ENCODE data around the gene TDRD15.
"Not testable (repeated sequence)": the region's sequence is repeated elsewhere in the genome, so short reads cannot be mapped to it uniquely, and the experiment has no call there.

TDRD15 gene

DNA sequence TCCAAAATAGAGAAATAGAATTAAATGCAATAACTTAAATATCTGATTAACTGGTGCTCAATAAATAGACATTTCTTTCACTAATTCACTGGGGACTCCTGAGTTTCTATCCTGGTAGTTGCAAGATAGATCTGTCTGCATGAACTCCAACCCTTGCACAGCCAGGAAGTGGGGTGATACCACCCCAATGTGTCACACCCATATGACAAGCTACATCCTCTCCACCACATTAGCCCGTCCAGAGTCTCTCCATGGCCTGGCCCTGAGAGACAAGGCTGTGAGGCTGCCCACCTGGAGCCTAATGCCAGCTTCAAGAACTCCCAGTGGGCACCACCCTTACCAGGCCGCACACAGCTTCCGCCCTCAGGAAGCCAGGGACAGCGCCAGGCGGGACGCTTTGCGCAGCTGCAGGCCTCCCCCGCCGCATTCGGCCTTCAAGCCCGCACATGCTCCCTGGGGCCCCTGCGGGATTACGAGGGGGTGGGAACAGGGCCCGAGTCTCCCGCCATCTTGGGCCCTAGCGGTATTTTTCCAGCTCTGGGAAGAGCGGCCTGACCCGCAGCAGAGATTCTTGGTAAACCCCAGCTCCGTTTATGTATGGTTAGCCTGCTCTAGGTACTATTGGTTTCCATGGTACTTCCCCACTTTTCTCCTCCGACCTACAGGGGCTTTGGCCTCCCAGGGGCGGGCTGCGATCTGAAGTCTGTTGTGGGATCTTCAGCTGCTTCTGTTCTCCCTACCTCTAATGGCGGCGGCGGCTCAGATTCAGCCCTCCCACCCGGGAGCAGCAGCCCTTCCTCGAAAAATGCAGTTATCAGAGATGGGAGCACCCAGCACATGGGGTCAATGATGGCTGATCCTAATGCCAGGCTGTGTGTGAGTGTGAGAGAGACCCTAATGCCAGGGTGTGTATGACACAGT lies at the start of gene TDRD15:
TSS of gene TDRD15 (plus strand) at position 496 of the 921 bp plus-strand sequence. CDS start 13,500 bp downstream, outside the sequence.
- DNase-seq (ENCODE audit: low spot score): no peak

DNA sequence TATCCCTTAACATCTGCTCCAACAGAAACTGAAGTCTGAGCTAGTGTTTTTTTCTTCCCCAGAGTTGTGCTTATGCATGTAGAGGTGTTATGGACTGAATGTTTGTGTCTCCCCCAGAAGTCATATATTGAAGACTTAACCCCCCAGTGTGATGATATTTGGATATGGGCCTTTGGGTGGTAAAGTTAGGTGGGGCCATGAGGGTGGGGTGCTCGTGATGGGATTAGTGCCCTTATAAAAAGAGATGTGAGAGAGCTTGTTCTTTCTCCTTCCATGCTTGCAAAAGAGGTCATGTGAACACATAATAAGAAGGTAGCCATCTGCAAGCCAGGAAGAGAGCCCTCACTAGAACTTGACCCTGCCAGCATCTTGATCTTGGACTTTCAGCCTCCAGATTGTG lies 45.5 kb upstream of the TDRD15 start:
- no peak for DNase-seq (ENCODE audit: low spot score)

DNA sequence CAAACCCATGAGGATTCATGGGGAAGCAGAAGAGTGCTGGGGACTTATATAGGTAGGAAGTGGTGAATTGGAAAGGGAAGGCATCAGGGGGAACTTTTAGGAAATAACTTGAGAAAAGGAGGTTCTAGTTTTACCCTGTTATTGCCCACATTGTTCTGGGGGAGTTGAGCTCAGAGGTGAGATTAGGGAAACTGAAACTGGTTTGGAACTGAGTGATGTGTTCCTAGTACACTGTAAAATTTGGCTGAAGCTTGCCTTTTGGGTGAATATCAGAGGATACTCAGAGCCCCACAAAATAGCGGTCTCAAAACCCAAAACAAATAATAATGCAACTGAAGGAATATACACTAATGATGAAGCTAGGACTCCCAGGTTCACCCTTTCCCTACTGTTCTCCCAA lies 40.3 kb upstream of the TDRD15 start:
- no peak for DNase-seq (ENCODE audit: low spot score)

DNA sequence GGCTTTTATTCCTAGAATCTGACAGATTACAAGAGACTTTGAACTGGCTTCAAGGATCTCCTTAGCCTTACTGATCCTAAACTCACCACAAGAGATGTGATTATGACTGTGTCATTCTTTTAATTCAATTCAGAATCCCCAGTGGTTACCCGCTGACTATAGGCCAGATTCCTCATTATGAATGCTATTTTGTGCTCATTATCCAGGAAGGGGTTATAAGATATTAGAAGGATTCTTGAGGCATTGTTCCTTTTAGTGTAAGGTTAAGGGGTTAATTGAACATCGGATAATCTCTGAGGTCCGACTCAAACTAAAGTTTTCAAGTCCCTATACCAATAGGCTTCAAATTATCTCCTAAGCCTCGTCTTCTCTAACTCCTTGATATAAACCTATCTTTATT lies 39.4 kb upstream of the TDRD15 start:
- DNase-seq (ENCODE audit: low spot score): no peak

DNA sequence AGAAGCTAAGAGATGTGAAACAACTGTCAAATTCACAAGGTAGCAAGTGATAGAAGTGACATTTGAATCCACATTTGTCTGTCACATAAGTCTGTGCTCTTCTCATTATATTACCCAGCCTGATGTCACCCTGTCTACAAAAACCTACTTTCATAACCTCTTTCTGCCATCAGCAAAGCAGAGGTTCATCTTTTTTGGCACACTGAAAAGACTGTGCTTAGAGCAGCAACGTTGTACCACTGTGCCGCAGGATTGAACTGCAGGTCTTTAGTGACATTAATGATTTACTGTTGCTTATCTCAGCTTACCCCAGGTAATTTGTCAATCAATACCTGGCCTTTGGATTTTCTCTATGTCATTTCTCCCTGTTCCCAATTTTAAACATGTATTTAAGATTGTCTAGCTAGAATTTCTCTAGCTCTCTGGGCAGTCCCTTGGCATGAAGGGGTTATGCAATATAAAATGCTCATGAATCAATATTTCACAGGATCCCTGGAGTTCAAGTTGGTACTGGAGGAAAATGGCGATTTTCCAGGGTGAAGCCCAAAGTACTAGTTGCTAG lies 31.4 kb upstream of the TDRD15 start:
- no peak for DNase-seq (ENCODE audit: low spot score)

DNA sequence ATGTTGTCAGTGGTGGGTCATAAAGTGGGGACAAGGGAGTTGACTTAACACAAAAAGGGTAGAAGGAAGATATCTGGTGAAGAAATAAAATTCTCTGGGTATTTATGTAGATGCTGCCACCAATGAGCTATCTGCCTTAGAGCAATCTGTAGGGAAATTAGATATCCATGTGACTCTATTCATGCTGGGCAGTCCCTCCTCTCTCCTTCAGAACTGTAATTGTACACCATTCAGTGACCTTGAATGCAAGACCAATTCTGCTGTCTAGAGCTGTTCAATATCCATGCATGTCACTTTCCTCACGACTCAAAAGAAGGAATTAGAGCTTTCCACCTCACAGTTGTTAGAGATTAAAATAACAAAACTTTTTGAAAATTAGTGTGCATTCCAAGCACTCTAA lies 28.6 kb upstream of the TDRD15 start:
- no peak for DNase-seq (ENCODE audit: low spot score)

DNA sequence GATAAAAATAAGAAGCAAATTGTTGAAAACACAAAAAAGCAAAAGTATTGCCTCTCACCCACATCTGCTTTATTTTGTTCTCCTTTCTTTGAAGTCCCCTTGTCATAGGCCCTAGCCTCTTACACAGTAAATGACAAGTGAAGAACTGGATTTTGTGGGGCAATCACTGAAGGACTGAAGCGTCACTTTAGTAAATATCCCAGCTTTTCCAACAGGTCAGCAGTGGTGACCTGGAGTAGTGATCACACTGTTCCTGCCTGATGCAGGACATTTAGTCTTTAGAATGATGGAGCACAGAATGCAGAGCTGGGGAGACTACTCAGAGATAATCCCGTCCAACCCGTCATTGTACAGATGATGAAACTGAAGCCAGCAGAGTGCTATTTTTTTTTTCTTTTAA lies 28.1 kb upstream of the TDRD15 start:
- DNase-seq (ENCODE audit: low spot score): no peak

DNA sequence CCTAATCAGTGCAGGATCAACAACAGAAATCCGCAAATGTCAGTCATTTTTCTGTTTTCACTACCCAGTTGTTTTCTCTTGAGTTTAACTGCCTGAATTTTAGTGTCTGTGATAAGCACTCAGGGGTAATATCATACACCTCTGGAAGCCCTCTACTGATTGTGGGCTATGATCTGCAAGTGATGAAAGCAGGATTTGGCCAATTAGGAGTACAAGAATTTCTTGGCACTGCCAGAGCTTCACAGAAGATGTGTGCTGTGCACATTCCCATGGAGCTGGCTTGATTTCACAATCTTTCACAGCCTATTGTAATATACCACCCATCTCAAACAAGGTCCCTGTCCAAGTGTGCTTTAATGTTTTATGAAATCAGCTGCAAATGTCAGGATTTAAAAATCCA lies 27.3 kb upstream of the TDRD15 start:
- no peak for DNase-seq (ENCODE audit: low spot score)

DNA sequence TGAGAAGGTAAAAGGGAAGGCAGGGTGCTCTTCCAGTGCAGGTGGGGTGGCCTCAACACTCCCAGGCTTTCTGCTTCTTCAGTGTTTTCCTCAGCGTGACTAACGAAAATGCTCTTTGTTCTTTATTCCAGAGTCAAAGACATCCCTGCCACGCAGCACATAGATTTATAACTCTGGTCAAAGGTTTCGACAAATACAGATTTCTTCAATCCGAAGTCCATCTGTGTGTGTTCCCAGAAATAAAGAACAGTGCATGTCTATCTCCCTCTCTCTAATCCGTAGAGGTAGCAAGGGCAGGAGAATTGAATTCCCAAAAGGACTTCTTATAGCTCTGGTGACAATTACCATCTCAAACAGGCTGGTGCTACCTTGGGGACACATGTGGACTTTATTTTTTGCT lies 26.4 kb upstream of the TDRD15 start:
- DNase-seq (ENCODE audit: low spot score): no peak

DNA sequence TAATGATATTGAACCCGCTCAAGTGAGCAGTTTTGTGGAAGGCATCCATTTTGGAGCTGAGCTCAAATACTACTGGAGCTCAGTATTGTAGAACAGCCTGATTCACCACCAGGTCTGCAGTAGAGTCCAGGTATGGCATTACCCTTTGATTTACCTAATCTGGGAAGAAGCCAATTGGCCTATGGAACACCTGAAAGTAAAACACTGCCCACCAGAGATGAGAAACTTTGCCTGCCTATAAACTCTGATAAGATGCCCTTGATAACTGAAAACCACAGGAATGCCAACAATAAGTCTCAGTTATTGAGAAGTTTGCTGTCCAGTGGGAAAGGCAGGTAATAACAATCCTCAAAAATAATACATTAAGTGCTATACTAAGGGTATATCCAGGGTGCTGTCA lies 25.5 kb upstream of the TDRD15 start:
- no peak for DNase-seq (ENCODE audit: low spot score)

DNA sequence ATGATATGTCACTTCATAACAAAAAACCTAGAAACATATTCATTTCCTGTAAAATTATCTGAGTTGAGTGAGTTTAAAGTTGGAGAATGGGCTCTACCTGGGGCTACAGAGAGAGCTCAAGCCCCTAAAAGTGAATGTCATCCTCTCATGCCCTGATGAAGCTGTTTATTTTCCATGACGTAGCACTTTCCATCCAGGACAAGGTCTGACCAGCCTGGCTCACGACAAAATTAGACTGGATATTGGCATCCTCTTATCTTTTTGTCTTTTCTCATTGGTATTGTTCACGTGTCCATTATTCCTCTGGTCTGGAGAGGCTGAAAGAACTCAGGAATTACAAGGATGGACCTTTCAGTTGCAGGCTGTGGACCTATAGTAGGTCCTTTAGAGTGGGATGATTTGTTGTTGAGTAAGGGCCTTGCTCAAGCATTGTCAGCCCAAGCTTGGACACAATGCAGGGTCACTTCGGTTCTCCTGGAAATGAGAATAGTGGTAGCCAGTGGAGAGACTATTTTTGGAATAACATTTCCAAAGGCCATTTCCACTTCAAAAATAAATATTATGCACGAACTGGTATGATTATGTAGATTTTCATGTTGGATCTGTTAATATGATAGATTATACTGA lies 24.4 kb upstream of the TDRD15 start:
- no peak for DNase-seq (ENCODE audit: low spot score)

DNA sequence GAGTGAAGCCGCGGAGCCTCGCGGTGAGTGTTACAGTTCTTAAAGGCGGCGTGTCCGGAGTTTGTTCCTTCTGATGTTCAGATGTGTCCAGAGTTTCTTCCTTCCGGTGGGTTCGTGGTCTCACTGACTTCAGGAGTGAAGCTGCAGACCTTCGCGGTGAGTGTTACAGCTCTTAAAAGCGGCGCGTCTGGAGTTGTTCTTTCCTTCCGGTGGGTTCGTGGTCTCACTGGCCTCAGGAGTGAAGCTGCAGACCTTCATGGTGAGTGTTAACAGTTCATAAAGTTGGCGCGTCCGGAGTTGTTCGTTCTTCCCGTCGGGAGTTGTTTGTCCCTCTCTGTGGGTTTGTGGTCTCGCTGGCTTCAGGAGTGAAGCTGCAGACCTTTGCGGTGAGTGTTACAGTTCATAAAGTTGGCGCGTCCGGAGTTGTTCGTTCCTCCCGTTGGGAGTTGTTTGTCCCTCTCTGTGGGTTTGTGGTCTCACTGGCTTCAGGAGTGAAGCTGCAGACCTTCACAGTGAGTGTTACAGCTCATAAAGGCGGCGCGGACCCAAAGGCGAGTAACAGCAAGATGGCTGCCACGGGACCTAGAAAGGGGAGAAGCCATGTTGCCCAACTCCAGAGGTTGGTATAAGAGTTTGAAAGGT lies 22.1 kb upstream of the TDRD15 start:
- not testable (repeated sequence) for DNase-seq (ENCODE audit: low spot score)

DNA sequence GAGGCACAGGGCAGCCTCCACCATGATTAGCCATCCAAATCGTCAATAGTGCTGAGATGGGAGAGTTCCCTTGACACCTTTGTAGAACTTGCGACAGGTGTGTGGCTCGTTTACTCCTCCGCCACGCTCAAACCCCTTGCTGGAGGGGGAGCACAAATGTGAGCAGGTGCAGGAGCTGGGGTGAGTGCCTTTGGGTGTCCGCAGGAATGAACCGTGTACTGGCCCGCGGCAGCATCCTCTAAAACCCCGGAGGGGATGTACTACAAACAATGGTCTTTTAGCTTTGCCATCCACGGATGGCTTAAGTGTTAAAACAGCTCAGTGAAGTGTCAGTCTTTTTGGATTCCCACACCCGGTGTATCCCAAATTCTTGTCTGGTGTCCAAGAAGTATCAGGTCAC lies 21.4 kb upstream of the TDRD15 start:
- DNase-seq (ENCODE audit: low spot score): no peak

DNA sequence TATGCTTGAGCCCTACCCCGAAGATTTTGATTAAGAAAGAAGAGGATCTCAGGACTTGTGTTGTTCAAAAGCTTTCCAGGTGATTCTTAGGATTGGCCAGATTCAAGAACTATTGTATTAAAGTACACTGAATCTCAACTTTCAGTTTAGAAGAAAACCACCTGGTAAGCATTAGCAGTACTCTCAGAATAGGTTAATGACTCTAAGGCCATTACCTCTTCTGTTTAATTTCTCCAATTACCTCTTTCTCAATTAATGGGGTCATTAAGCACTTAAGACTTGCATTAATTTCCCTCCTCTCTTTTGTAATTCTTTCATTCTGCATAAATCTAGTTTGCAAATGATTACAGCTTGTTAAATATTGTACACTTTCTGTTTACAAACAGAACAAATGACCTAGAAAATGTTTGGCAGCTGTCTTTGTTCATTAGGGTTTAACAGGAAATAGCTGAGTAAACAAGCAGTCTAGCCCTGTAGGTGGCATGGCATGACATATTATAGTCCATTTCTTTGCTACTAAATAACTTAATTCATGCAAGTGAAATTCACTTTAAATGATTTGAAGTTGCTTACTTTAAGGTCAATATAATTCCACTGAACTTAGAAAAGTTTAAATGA lies 20.4 kb upstream of the TDRD15 start:
- no peak for DNase-seq (ENCODE audit: low spot score)

DNA sequence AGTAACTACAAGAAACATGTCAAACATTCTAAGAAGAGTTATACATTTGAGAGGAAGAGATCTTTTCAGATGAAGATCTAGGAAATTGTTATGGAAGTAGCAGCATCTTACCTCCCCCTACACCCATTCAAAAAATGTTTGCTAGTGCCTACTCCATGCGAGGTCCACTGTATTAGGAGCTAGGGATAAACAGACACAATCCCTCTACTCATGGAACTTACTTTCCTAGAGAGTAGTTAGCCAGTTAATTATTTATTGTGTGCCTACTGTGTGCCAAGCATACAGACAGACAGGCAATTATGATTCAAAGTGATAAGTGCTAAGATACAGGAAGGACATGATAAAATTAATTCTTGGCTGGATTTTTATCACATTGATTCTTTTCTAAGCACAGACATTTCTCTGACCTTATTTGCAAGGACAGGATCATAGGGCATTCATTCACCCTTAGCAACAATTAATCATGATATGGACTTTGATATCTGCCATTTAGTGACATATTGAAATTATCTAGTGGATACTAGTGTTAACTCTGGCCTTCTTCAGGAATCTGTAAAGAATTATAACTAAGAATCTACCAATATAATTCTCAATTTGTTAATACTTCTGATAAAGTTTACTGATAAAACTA lies 19.6 kb upstream of the TDRD15 start:
- DNase-seq (ENCODE audit: low spot score): no peak

DNA sequence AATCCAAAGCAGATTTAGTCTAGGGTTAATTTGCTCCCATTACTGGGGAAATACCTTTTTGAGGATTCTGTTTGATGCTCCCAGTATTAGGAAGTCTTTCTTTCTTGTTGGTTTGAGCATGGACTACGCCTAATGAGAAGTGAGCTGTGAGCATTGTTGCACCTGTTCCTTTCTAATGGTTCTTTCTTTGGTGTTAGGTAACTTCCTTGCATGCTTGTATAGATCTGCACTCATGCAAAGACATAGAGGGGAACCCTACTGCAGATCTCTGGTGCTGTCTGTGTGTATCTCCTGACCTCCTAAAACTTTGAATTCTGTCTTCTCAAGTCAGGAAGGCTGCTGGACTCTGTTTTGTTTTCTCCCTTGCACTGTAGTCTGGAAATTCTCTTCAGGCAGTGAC lies 12.8 kb upstream of the TDRD15 start:
- no peak for DNase-seq (ENCODE audit: low spot score)

DNA sequence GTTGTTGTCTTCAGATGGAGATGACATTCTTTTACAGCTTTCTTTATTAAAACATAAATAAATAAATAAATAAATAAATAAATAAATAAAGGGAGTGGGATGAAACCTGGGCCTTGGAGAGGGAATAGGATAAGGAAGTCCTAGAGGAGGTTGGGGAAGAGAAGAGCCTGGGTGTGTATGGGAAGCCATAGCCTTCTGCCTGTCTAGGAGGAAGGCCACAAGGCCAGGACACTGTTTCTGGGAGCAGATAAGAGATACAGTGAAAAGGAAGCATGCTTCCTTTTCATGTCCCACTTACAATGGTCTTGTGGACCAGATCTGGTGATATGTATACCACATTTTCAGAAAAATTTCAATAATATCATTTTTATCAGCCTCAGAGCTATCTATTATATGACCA lies 6.1 kb upstream of the TDRD15 start:
- no peak for DNase-seq (ENCODE audit: low spot score)

DNA sequence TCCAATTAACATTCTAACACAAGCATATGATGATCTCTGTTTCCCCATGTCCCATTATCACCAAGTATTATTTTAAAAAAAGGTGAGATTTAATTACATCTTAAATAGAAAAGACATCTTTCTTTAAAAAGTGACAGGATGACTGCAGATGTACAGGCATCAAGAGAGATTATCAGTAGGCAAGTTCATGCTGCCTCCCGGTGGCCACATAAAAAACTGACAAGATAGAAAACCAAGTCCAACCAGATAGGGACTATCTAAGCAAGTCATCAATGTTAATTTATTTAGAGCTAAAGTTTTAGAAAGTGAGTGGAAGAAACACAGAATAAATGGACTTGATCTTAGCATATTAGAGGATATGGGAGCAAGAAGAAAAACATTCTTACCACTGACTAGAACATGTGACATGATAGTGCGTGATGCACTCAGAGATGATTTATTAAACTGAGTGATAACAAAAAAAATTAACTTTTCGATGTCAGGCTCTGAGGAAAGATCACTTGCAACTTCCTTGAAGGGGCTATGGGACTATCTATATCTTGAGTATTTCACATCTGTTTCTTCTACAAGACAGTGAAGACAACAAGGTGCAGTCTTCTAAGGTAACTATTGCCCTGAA lies 5.4 kb upstream of the TDRD15 start:
- peak; percentile 28 for DNase-seq (ENCODE audit: low spot score)

DNA sequence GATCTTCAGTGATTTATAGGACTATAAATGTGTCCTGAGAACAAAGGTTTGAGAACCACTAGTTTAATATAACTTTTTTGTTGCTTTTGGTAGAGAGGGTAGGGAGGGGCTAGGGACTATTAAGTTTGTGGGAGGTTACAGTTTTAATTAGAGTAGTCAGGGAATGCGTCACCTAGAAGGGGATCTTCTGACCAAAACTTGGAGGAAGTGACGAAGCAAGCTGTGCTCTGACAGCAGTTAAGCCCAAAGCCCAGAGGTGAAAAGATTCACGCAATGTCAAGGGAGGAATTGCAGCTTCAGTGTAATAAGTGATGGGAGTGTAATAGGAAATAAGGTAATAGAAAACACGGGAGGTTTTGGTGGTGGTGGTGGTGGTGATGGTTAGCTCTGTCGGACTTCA lies 8.1 kb downstream of the TDRD15 start:
- no peak for DNase-seq (ENCODE audit: low spot score)

DNA sequence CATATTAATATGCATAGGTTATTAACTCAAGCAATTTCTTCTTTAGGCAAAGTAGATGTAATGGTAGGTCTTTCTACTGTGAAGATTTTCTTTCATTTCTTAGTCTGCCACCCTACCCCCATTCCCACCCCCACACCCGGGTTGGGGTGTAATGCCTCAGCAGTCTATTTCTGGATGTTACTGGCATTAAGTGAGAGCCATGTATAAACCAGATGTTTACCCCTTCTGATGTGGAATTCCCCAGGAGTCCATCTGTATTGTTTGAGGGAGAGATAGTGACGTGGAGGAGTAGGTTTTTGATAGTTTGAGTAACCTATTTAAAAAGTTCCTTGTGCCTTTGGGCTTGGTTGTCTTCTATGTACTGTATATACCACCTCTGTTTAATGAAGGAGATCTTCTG lies 11.8 kb downstream of the TDRD15 start:
- no peak for DNase-seq (ENCODE audit: low spot score)

DNA sequence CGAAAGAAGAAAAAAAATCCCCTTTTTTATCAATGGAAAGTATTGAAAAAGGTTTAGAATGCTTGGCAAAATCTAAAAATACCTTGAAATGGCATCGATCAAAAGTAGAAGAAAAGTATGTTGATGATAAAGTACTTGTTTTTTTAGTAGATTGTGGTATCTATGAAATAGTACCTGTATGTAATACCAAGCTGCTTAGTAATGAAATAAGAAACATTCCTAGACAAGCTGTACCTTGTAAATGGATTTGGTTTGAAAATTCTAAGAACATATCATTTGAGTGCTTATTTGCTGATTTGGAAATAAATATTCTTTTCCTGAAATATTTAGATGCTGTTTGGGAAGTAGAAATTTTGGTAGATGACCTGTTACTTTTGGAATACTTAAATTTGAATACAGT lies 18.4 kb downstream of the TDRD15 start:
- DNase-seq (ENCODE audit: low spot score): no peak

Data from COLO829 (cell line).